ENCODE results near the gene AGPAT3. TPM values are rescaled to one million over a fixed set of nuclear protein-coding genes. Genes with fewer than 3 reads are reported as not detected.

AGPAT3 gene
- total and polyA plus RNA-seq, 10 of the 15 experiments (the other 5 are each of a cell fraction or from before 2014, with no cell fraction given), result 1.2 to 110 (median 30.8) TPM

DNA sequence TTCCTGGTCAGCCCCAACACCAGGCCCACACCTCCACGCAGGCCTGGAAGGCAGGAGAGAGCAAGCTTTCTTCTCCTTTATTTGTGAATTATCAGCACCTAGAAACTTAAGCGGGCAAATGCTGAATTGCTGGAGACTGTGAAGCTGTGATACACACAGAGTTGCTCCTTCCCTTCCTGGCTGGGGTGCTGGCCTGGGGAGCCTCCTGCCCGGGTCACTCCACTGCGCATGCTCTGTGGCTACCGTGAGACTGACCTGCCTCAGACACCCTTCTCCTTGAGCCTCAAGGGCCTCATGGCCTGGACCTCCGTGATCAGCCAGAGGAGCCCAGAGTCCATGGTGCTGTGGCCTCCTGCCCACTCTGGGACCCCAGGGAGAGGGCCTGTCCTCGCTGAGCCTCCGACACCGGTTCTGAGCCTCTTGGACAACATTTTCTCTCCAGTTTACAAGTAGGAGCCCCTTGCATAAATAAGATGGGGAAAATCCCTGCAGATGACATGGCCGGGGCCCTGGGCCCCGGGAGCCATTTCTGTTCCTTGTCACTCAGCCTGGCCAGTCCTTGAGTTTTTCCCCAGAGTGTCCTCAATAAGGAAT lies 18.0 kb downstream of the AGPAT3 start:
- in situ Hi-C loops (cut with MboI) (no loop called here), intact Hi-C loops (cut with micrococcal nuclease; ENCODE audit: unreplicated experiment) (no loop called here)
- POLR2A ChIA-PET, result interaction anchor here (1.1 kb wide), 1 partner anchor 17 kb away, joined by 4 read pairs; no protein-coding TSS in a partner anchor
- CTCF ChIA-PET, result no interaction called here
- no peak overlapping the region for H3K9ac ChIP-seq (ENCODE audit: control insufficient read depth, insufficient read depth, low read length)
- no peaks in the 10 kb centered on the region for H4K20me1 ChIP-seq (ENCODE audit: control insufficient read depth, insufficient read depth)
- no peaks in the 10 kb centered on the region for H3K27me3 ChIP-seq (replicated peaks in 1 of 2; ENCODE audit: control insufficient read depth in 2 of 2, insufficient read depth in 2 of 2, low read length in 1 of 2)
- peaks cover 12 to 16% of the 10 kb centered on the region in 2 experiments for H3K36me3 ChIP-seq (ENCODE audit: control insufficient read depth in 2 of 2, insufficient read depth in 2 of 2, low read length in 1 of 2)
- TF ChIP-seq FOS (IDR thresholded peaks at IDR 0.05; ENCODE audit: borderline replicate concordance, extremely low read depth, insufficient read length), result no peak
- TF ChIP-seq, protein P1, sequence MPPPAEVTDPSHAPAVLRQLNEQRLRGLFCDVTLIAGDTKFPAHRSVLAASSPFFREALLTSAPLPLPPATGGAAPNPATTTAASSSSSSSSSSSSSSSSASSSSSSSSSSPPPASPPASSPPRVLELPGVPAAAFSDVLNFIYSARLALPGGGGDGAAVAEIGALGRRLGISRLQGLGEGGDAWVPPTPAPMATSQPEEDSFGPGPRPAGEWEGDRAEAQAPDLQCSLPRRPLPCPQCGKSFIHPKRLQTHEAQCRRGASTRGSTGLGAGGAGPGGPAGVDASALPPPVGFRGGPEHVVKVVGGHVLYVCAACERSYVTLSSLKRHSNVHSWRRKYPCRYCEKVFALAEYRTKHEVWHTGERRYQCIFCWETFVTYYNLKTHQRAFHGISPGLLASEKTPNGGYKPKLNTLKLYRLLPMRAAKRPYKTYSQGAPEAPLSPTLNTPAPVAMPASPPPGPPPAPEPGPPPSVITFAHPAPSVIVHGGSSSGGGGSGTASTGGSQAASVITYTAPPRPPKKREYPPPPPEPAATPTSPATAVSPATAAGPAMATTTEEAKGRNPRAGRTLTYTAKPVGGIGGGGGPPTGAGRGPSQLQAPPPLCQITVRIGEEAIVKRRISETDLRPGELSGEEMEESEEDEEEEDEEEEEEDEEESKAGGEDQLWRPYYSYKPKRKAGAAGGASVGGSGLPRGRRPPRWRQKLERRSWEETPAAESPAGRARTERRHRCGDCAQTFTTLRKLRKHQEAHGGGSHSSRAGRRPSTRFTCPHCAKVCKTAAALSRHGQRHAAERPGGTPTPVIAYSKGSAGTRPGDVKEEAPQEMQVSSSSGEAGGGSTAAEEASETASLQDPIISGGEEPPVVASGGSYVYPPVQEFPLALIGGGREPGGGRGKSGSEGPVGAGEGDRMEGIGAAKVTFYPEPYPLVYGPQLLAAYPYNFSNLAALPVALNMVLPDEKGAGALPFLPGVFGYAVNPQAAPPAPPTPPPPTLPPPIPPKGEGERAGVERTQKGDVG (CRISPR knock-in tag; IDR thresholded peaks at IDR 0.05), result no peak
- no peak for TF ChIP-seq TBL1XR1 (IDR thresholded peaks at IDR 0.05; ENCODE audit: low read depth, low read length)
- no peak for TF ChIP-seq ZBTB33 (IDR thresholded peaks at IDR 0.05)
- no peak for TF ChIP-seq SPI1 (IDR thresholded peaks at IDR 0.05; ENCODE audit: borderline replicate concordance, insufficient read depth, low read depth, low read length)
- no peak for TF ChIP-seq DPF2 (IDR thresholded peaks at IDR 0.05)
- no peak for TF ChIP-seq CEBPB (IDR thresholded peaks at IDR 0.05; ENCODE audit: borderline replicate concordance in 1 of 2, low read depth in 2 of 2, low read length in 2 of 2)
- TF ChIP-seq E2F4 (IDR thresholded peaks at IDR 0.05; ENCODE audit: low read depth, low read length), result no peak
- TF ChIP-seq POU2F2 (IDR thresholded peaks at IDR 0.05; ENCODE audit: borderline replicate concordance, low read depth, low read length), result no peak
- TF ChIP-seq RAD21 (IDR thresholded peaks at IDR 0.05; ENCODE audit: insufficient read depth, low read depth, low read length), result no peak
- TF ChIP-seq NR2C2 (IDR thresholded peaks at IDR 0.05; ENCODE audit: borderline replicate concordance, control insufficient read depth, insufficient read length, low read depth), result no peak
- TF ChIP-seq TAF1 (IDR thresholded peaks at IDR 0.05; ENCODE audit: borderline replicate concordance, low read depth, low read length), result no peak
- RAD21 ChIA-PET (ENCODE audit: unreplicated experiment), result interaction anchor here (1.3 to 2.1 kb wide), 4 partner anchors 35 to 223 kb away, joined by 3 to 12 read pairs (median 6); no protein-coding TSS in a partner anchor
- SMC1A ChIA-PET (ENCODE audit: uncharacterized antibody, unreplicated experiment), result interaction anchor here (0.9 to 1.4 kb wide), 3 partner anchors 10 to 55 kb away, joined by 3 to 6 read pairs (median 3); no protein-coding TSS in a partner anchor
- peaks cover 78% of the 10 kb centered on the region for H3K79me2 ChIP-seq (ENCODE audit: control insufficient read depth, insufficient read depth, low read length)
- DNase-seq (ENCODE audit: low read depth, low spot score) (no peak), ATAC-seq (no peak), FAIRE-seq (no peak)
- peaks cover 25% of the 10 kb centered on the region for H3K4me1 ChIP-seq (ENCODE audit: control insufficient read depth, insufficient read depth, low read length)
- 76% methylated on average over 11 of the region's 11 CpGs for WGBS (ENCODE audit: insufficient coverage, insufficient replicate concordance, low lambda C conversion rate, missing lambda C conversion rate)
- no TSS peak for BruUV-seq (replicated peaks)
- no peak overlapping the region for H2AFZ ChIP-seq (ENCODE audit: control insufficient read depth, low read depth, low read length)
- no peak overlapping the region for H3K4me2 ChIP-seq (ENCODE audit: control insufficient read depth, insufficient read depth)
- H3K27ac ChIP-seq (ENCODE audit: control insufficient read depth, insufficient read depth), result no peak overlapping the region
- no peaks in the 10 kb centered on the region for H3K9me3 ChIP-seq (replicated peaks; ENCODE audit: control insufficient read depth, insufficient read depth, low read length)
- no peak overlapping the region for H3K4me3 ChIP-seq
